Gastroesophageal sphincter (tissue), 3 donors: Measurements from ENCODE around the gene MRPL49.

Source experiments
- CTCF ChIP-seq, 4 experiments: fragments of 200-600 bp in 2 of 4; fragments of 450-650 bp in 2 of 4; sonication (generic) in 1 of 4; IDR thresholded peaks; one replicate each; pipeline ENCODE4 v1.5.1; 2017 to 2019; ENCODE audit warnings: antibody characterized with exemption in 4 of 4, mild to moderate bottlenecking in 2 of 4, moderate library complexity in 2 of 4
- POLR2A ChIP-seq, 2 donors: fragments of 450-650 bp; IDR thresholded peaks; one replicate each; pipeline ENCODE4 v1.6.1; 2017; ENCODE audit warnings: antibody characterized with exemption in 2 of 2, mild to moderate bottlenecking in 2 of 2, moderate library complexity in 1 of 2
- POLR2AphosphoS5 ChIP-seq: sonication (generic); formaldehyde crosslinking; IDR thresholded peaks from one replicate; pipeline ENCODE4 v1.6.1; 2017; ENCODE audit warnings: antibody characterized with exemption

GRCh38 chr11:65085446-65085845 lies 36.7 kb upstream of the MRPL49 start:
- TF ChIP-seq CTCF (IDR thresholded peaks at IDR 0.05) (no peak), POLR2AphosphoS5 (no peak), POLR2A (IDR thresholded peaks at IDR 0.05) (no peak)
